A549 (cell line): ENCODE results near the gene CLIP2. TPM values are rescaled to one million over a fixed set of nuclear protein-coding genes. Genes with fewer than 3 reads are reported as not detected.

Experiments used
- ATAC-seq, 2 experiments: fragments of 200-7000 bp in 1 of 2; fragments of >200 bp in 1 of 2; cut with Nextera tagmentation in 1 of 2; cut with Tn5 transposase in 1 of 2; 3 replicates each; pipeline versions ENCODE4 v1.8.0 to v1.9.1; 2018 to 2020; ENCODE audit warnings: mild to moderate bottlenecking in 1 of 2, moderate library complexity in 1 of 2
- CTCF ChIA-PET: fragments of 300-600 bp; sonication (Branson Sonifier 250); formaldehyde crosslinking; extraction: SDS; loops from one replicate; lab custom pipeline; 2021; ENCODE audit warnings: antibody characterized with exemption, inconsistent platforms; lab: Yijun Ruan, JAX
- POLR2A ChIA-PET: fragments of 350-600 bp; formaldehyde crosslinking; extraction: SDS; loops from one replicate; lab custom pipeline; 2021; ENCODE audit warnings: antibody characterized with exemption, inconsistent platforms; lab: Yijun Ruan, JAX
- DNase-seq, 2 experiments: peaks; one replicate each; pipeline versions ENCODE4 v3.0.0 to v3.0.0-alpha.2; 2011 to 2016; ENCODE audit warnings: low read depth in 1 of 2, low spot score in 1 of 2
- FAIRE-seq: peaks from 2 replicates; lab custom pipeline; 2011; peaks lifted over from hg19 to GRCh38; lab: Jason Lieb, UNC
- H3K27ac ChIP-seq, 2 experiments: fragments of >200 bp; sonication (Bioruptor Twin); formaldehyde crosslinking; 3 replicates each; pipeline ENCODE4 v1.5.1; 2016 to 2017
- H3K4me1 ChIP-seq: fragments of >200 bp; sonication (Bioruptor Twin); formaldehyde crosslinking; 3 replicates; pipeline ENCODE4 v1.6.1; 2016
- H3K4me2 ChIP-seq: fragments of >200 bp; sonication (Bioruptor Twin); formaldehyde crosslinking; 3 replicates; pipeline ENCODE4 v1.6.1; 2016
- H3K4me3 ChIP-seq: fragments of >200 bp; sonication (Bioruptor Twin); formaldehyde crosslinking; 3 replicates; pipeline ENCODE4 v1.5.1; 2016
- H3K9me3 ChIP-seq: fragments of >200 bp; sonication (Bioruptor Twin); formaldehyde crosslinking; 3 replicates; pipeline ENCODE4 v1.6.1; 2016
- ATOH8 ChIP-seq: fragments of 250-450 bp; sonication (Bioruptor Pico); IDR thresholded peaks from 2 replicates; pipeline ENCODE4 v1.5.0; 2020; ENCODE audit warnings: low read depth, mild to moderate bottlenecking, moderate library complexity
- CBX2 ChIP-seq: fragments of 200-600 bp; sonication (generic); IDR thresholded peaks from 2 replicates; pipeline ENCODE4 v1.6.1; 2016; ENCODE audit warnings: low read depth, mild to moderate bottlenecking, borderline replicate concordance
- CBX8 ChIP-seq: fragments of 200-600 bp; sonication (generic); IDR thresholded peaks from 2 replicates; pipeline ENCODE4 v1.6.1; 2016
- CEBPB ChIP-seq, 2 experiments: fragments of >200 bp in 1 of 2; sonication (Bioruptor Twin) in 1 of 2; formaldehyde crosslinking in 1 of 2; IDR thresholded peaks; 2 replicates each; pipeline ENCODE4 v1.6.1; 2012 to 2016
- CHD2 ChIP-seq: fragments of 150-350 bp; IDR thresholded peaks from 2 replicates; pipeline ENCODE4 v1.6.1; 2014; ENCODE audit warnings: low read length; ENCODE audit not compliant: partially characterized antibody
- CHD4 ChIP-seq: fragments of 200-600 bp; sonication (generic); IDR thresholded peaks from 2 replicates; pipeline ENCODE4 v1.6.1; 2016; ENCODE audit warnings: antibody characterized with exemption, mild to moderate bottlenecking, borderline replicate concordance
- E2F6 ChIP-seq: IDR thresholded peaks from 2 replicates; pipeline ENCODE4 v1.6.1; 2012; ENCODE audit warnings: low read depth, borderline replicate concordance
- EHMT2 ChIP-seq: fragments of 200-600 bp; sonication (generic); IDR thresholded peaks from 2 replicates; pipeline ENCODE4 v1.6.1; 2016; ENCODE audit warnings: antibody characterized with exemption, low read depth, mild to moderate bottlenecking, moderate library complexity
- EP300 ChIP-seq, 2 experiments: fragments of >200 bp; sonication (Bioruptor Twin); formaldehyde crosslinking; IDR thresholded peaks; 2 replicates in 1 of 2; 3 replicates in 1 of 2; pipeline ENCODE4 v1.6.1; 2016 to 2017
- FOSL2 ChIP-seq, 2 experiments: fragments of 450-650 bp in 1 of 2; fragments of >200 bp in 1 of 2; sonication (Bioruptor Twin) in 1 of 2; formaldehyde crosslinking; IDR thresholded peaks; 2 replicates each; pipeline versions ENCODE4 v1.5.0 to v1.6.1; 2016 to 2020; ENCODE audit warnings: mild to moderate bottlenecking in 1 of 2, moderate library complexity in 1 of 2
- FOXS1 ChIP-seq: fragments of 250-450 bp; sonication (Bioruptor Pico); IDR thresholded peaks from 2 replicates; pipeline ENCODE4 v1.5.0; 2020; ENCODE audit warnings: mild to moderate bottlenecking, moderate library complexity
- HOXB5 ChIP-seq: fragments of 250-450 bp; sonication (Bioruptor Pico); IDR thresholded peaks from 2 replicates; pipeline ENCODE4 v1.5.0; 2020; ENCODE audit warnings: mild to moderate bottlenecking, moderate library complexity
- JUNB ChIP-seq: fragments of >200 bp; sonication (Bioruptor Twin); formaldehyde crosslinking; IDR thresholded peaks from 2 replicates; pipeline ENCODE4 v1.6.1; 2016
- MAX ChIP-seq: IDR thresholded peaks from 2 replicates; pipeline ENCODE4 v1.6.1; 2012
- MAZ ChIP-seq: fragments of 150-350 bp; IDR thresholded peaks from 2 replicates; pipeline ENCODE4 v1.6.1; 2014; ENCODE audit warnings: antibody characterized with exemption, low read depth, low read length, borderline replicate concordance
- NFE2L2 ChIP-seq: fragments of 150-350 bp; conservative IDR thresholded peaks from 2 replicates; pipeline ENCODE4 v1.6.1; 2014; ENCODE audit warnings: low read length
- NR3C1 ChIP-seq: fragments of >200 bp; sonication (Bioruptor Twin); formaldehyde crosslinking; IDR thresholded peaks from 3 replicates; pipeline ENCODE4 v1.6.1; 2017
- POLR2A ChIP-seq: IDR thresholded peaks from 2 replicates; pipeline ENCODE4 v1.6.1; 2012; ENCODE audit warnings: mild to moderate bottlenecking, low read length
- RAD21 ChIP-seq, 2 experiments: fragments of >200 bp in 1 of 2; sonication (Bioruptor Twin) in 1 of 2; formaldehyde crosslinking in 1 of 2; IDR thresholded peaks in 1 of 2; conservative IDR thresholded peaks in 1 of 2; 2 replicates in 1 of 2; 3 replicates in 1 of 2; pipeline ENCODE4 v1.6.1; 2012 to 2018; ENCODE audit warnings: inconsistent platforms in 1 of 2
- RCOR1 ChIP-seq: fragments of 150-350 bp; IDR thresholded peaks from 2 replicates; pipeline ENCODE4 v1.6.1; 2014; ENCODE audit warnings: antibody characterized with exemption, low read length, low read depth
- RFX5 ChIP-seq: fragments of 450-650 bp; IDR thresholded peaks from 2 replicates; pipeline ENCODE4 v1.7.1; 2014; ENCODE audit warnings: antibody characterized with exemption, mild to moderate bottlenecking, moderate library complexity
- ZFP36 ChIP-seq: fragments of 450-650 bp; IDR thresholded peaks from 2 replicates; pipeline ENCODE4 v1.6.1; 2014; ENCODE audit warnings: borderline replicate concordance; ENCODE audit not compliant: partially characterized antibody
- ZNF302 ChIP-seq: fragments of 250-450 bp; sonication (Bioruptor Pico); IDR thresholded peaks from 2 replicates; pipeline ENCODE4 v1.9.0; 2021; ENCODE audit warnings: inconsistent platforms, mild to moderate bottlenecking, moderate library complexity
- WGBS: methylation state at CpG from one replicate; pipeline ENCODE4 v1.1.6; 2017; ENCODE audit errors: missing lambda C conversion rate; 5-methylcytosine and 5-hydroxymethylcytosine counted together
- polyA plus RNA-seq, 4 experiments: library from polyadenylated mRNA; depleted of rRNA in 3 of 4; stranded (reverse); fragments of >200 nt; fragmentation: RNase III in 1 of 4; extraction: RNeasy Plus Mini Kit Qiagen cat#74134 plus additional on column Dnase treatment in 1 of 4; gene quantifications; 2 replicates in 3 of 4; 3 replicates in 1 of 4; pipeline ENCODE4 v1.2.3, GENCODE V29; 2011 to 2017
- TF ChIP-seq, protein P1 (sequence below): fragments of 150-350 bp; IDR thresholded peaks from 2 replicates; pipeline ENCODE4 v1.6.1; 2014; ENCODE audit warnings: low read depth, mild to moderate bottlenecking, low read length
- TF ChIP-seq, protein P2 (sequence below): fragments of 450-650 bp; IDR thresholded peaks from 2 replicates; pipeline ENCODE4 v1.6.1; 2014; ENCODE audit warnings: antibody characterized with exemption

Gene CLIP2
- polyA plus RNA-seq, 2 of the 4 experiments (the other 2 are of a cell fraction), result 3.7 to 17.0 TPM

GRCh38 chr7:74375726-74376220, 86.6 kb downstream of the CLIP2 start:
- Histone ChIP-seq H3K4me1 (peaks cover 18% of the 10 kb centered on the region), H3K4me3 (no peak overlapping the region), H3K4me2 (no peak overlapping the region), H3K9me3 (no peaks in the 10 kb centered on the region), H3K27ac (no peak overlapping the region)
- no peak for FAIRE-seq
- ChIA-PET POLR2A (no interaction called here), CTCF (interaction anchor here (0.9 to 3.4 kb wide), 3 partner anchors 13 to 169 kb away, joined by 6 to 18 read pairs (median 17); no protein-coding TSS in a partner anchor)
- DNase-seq, result no peak
- ATAC-seq, result no peak
- 90% methylated on average over 31 of the region's 31 CpGs for WGBS
- TF ChIP-seq, protein P1, sequence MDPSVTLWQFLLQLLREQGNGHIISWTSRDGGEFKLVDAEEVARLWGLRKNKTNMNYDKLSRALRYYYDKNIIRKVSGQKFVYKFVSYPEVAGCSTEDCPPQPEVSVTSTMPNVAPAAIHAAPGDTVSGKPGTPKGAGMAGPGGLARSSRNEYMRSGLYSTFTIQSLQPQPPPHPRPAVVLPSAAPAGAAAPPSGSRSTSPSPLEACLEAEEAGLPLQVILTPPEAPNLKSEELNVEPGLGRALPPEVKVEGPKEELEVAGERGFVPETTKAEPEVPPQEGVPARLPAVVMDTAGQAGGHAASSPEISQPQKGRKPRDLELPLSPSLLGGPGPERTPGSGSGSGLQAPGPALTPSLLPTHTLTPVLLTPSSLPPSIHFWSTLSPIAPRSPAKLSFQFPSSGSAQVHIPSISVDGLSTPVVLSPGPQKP, result no peak
- TF ChIP-seq POLR2A (no peak), JUNB (no peak), NFE2L2 (no peak), FOXS1 (CRISPR knock-in tag) (no peak), RAD21 (conservative IDR thresholded peaks at IDR 0.05 in 1 of 2, IDR thresholded peaks at IDR 0.05 in 1 of 2) (no peak), CBX2 (no peak), RCOR1 (no peak), EHMT2 (no peak), NR3C1 (no peak), RFX5 (no peak), ZNF302 (CRISPR knock-in tag) (no peak)
- TF ChIP-seq, protein P2, sequence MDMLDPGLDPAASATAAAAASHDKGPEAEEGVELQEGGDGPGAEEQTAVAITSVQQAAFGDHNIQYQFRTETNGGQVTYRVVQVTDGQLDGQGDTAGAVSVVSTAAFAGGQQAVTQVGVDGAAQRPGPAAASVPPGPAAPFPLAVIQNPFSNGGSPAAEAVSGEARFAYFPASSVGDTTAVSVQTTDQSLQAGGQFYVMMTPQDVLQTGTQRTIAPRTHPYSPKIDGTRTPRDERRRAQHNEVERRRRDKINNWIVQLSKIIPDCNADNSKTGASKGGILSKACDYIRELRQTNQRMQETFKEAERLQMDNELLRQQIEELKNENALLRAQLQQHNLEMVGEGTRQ, result no peak

- Histone ChIP-seq H3K4me3 (no peak overlapping the region), H3K9me3 (no peaks in the 10 kb centered on the region), H3K27ac (no peak overlapping the region), H3K4me1 (peaks cover 13% of the 10 kb centered on the region), H3K4me2 (no peak overlapping the region)
- WGBS, result 94% methylated on average over 32 of the region's 37 CpGs
- DNase-seq, result no peak
- FAIRE-seq, result no peak
- ChIA-PET POLR2A (interaction anchor here (0.6 kb wide), 1 partner anchor 11 kb away, joined by 3 read pairs; no protein-coding TSS in a partner anchor), CTCF (interaction anchor here (0.9 to 3.4 kb wide), 4 partner anchors 13 to 170 kb away, joined by 6 to 18 read pairs (median 12); no protein-coding TSS in a partner anchor)
- no peak for ATAC-seq
- TF ChIP-seq MAZ (no peak), NFE2L2 (no peak), ATOH8 (CRISPR knock-in tag) (no peak), E2F6 (no peak), CBX8 (no peak), FOSL2 (IDR thresholded peaks at IDR 0.05) (no peak), FOSL2 (CRISPR knock-in tag; IDR thresholded peaks at IDR 0.05) (no peak), HOXB5 (CRISPR knock-in tag) (no peak), ZFP36 (no peak), CHD2 (no peak), EP300 (IDR thresholded peaks at IDR 0.05) (no peak), CEBPB (IDR thresholded peaks at IDR 0.05) (no peak), CHD4 (no peak), MAX (no peak)
Observed at GRCh38 chr7:74376256-74377036, 87.2 kb downstream of the CLIP2 start.
